Body of pancreas (tissue), 4 donors: Measurements from ENCODE around the gene ABLIM1.

Experiments used
- CTCF ChIP-seq, 7 experiments: fragments of 450-650 bp in 4 of 7; fragments of 200-600 bp in 3 of 7; sonication (generic) in 3 of 7; IDR thresholded peaks; one replicate each; pipeline ENCODE4 v1.5.1; 2016 to 2019; ENCODE audit warnings: antibody characterized with exemption in 7 of 7
- POLR2A ChIP-seq, 3 donors: fragments of 450-650 bp; IDR thresholded peaks; one replicate each; pipeline ENCODE4 v1.6.1; 2016; ENCODE audit warnings: antibody characterized with exemption in 3 of 3, mild to moderate bottlenecking in 2 of 3

GRCh38 chr10:114526504-114527238 lies 131.4 kb downstream of the ABLIM1 start:
- TF ChIP-seq CTCF (IDR thresholded peaks at IDR 0.05) = no peak
- TF ChIP-seq POLR2A (IDR thresholded peaks at IDR 0.05) = peak; percentile 48 to 75 (median 68)
